ENCODE measurements around the gene PRG2. TPM values are rescaled to one million over a fixed set of nuclear protein-coding genes. Genes with fewer than 3 reads are reported as not detected.

The PRG2 gene
- total and polyA plus RNA-seq, 2 of the 13 experiments (the other 11 are each of a cell fraction or from before 2014, with no cell fraction given): not detected

- TF ChIP-seq KLF6 (CRISPR knock-in tag; IDR thresholded peaks at IDR 0.05): no peak
- TF ChIP-seq ZNF256 (CRISPR knock-in tag; conservative IDR thresholded peaks at IDR 0.05): no peak
- no peak for TF ChIP-seq CHCHD3 (CRISPR knock-in tag; IDR thresholded peaks at IDR 0.05)
- peak; percentile 44; the same call in 1 of the 2 replicates for TF ChIP-seq ELF3 (CRISPR knock-in tag; IDR thresholded peaks at IDR 0.05)
- no peak for TF ChIP-seq ZNF761 (CRISPR knock-in tag; conservative IDR thresholded peaks at IDR 0.05)
- no peak for TF ChIP-seq MXI1 (IDR thresholded peaks at IDR 0.05; ENCODE audit: borderline replicate concordance, low read depth, low read length)
- TF ChIP-seq MED8 (CRISPR knock-in tag; IDR thresholded peaks at IDR 0.05; ENCODE audit: insufficient replicate concordance): no peak
- no peak for TF ChIP-seq TSC22D2 (CRISPR knock-in tag; IDR thresholded peaks at IDR 0.05; ENCODE audit: borderline replicate concordance)
- no peak for TF ChIP-seq FOSL2 (CRISPR knock-in tag; IDR thresholded peaks at IDR 0.05)
- TF ChIP-seq PBX2 (CRISPR knock-in tag; IDR thresholded peaks at IDR 0.05): no peak
- no peak for TF ChIP-seq AGO1 (IDR thresholded peaks at IDR 0.05; ENCODE audit: low read depth, low read length, poor library complexity, severe bottlenecking)
- 0 out of 2 replicates have a peak, but pooled peaks have one; percentile 24 for TF ChIP-seq ZNF331 (CRISPR knock-in tag; IDR thresholded peaks at IDR 0.05)
- TF ChIP-seq HNRNPLL (IDR thresholded peaks at IDR 0.05; ENCODE audit: low read depth, low read length, poor library complexity, severe bottlenecking): no peak
- TF ChIP-seq CEBPG (CRISPR knock-in tag; IDR thresholded peaks at IDR 0.05): peak; percentile 50
- TF ChIP-seq NR2F1 (CRISPR knock-in tag; IDR thresholded peaks at IDR 0.05): no peak
- no peak for TF ChIP-seq SMC3 (IDR thresholded peaks at IDR 0.05; ENCODE audit: low read length)
- no peak for TF ChIP-seq E2F5 (CRISPR knock-in tag; conservative IDR thresholded peaks at IDR 0.05)
- no peak for TF ChIP-seq HIVEP1 (CRISPR knock-in tag; IDR thresholded peaks at IDR 0.05)
- no peak for TF ChIP-seq IRF9 (CRISPR knock-in tag; IDR thresholded peaks at IDR 0.05; ENCODE audit: borderline replicate concordance)
- no peak for TF ChIP-seq TGIF2 (CRISPR knock-in tag; IDR thresholded peaks at IDR 0.05)
- no peak for TF ChIP-seq HINFP (CRISPR knock-in tag; IDR thresholded peaks at IDR 0.05; ENCODE audit: low read depth)
- no peak for TF ChIP-seq ZSCAN30 (CRISPR knock-in tag; IDR thresholded peaks at IDR 0.05)
- no peak for TF ChIP-seq SYNCRIP (IDR thresholded peaks at IDR 0.05; ENCODE audit: insufficient read depth, low read depth, low read length)
- TF ChIP-seq ISL2 (CRISPR knock-in tag; IDR thresholded peaks at IDR 0.05): 0 out of 2 replicates have a peak, but pooled peaks have one; percentile 25
- TF ChIP-seq FOXO4 (CRISPR knock-in tag; conservative IDR thresholded peaks at IDR 0.05): no peak
- TF ChIP-seq ZNF143 (CRISPR knock-in tag; IDR thresholded peaks at IDR 0.05): no peak
Measured at GRCh38 chr11:57399972-57400578, 9.6 kb upstream of the PRG2 start (continued).
